DOHH2 (cell line): ENCODE measurements around the gene MLC1.

ENCODE experiments used
- H3F3A ChIP-seq: fragments of 200-600 bp; sonication (generic), shearing (Covaris generic); 2 replicates; pipeline ENCODE4 v1.6.0; 2016; ENCODE audit warnings: antibody characterized with exemption, mild to moderate bottlenecking; ENCODE audit not compliant: control insufficient read depth, insufficient read depth
- H3K27ac ChIP-seq: fragments of 200-600 bp; sonication (generic); 2 replicates; pipeline ENCODE4 v1.5.1; 2014; ENCODE audit warnings: low read depth, mild to moderate bottlenecking, low read length, moderate library complexity
- H3K27me3 ChIP-seq: fragments of 200-600 bp; sonication (generic); 2 replicates; pipeline ENCODE4 v1.6.1; 2014; ENCODE audit warnings: mild to moderate bottlenecking, low read length, mixed read lengths; ENCODE audit not compliant: control insufficient read depth
- H3K36me3 ChIP-seq: fragments of 200-600 bp; sonication (generic); 2 replicates; pipeline ENCODE4 v1.6.1; 2014; ENCODE audit warnings: mild to moderate bottlenecking, low read length, moderate library complexity, mixed read lengths; ENCODE audit not compliant: control insufficient read depth
- H3K4me1 ChIP-seq: fragments of 200-600 bp; sonication (generic); 2 replicates; pipeline ENCODE4 v1.6.1; 2014; ENCODE audit warnings: mild to moderate bottlenecking, low read length, mixed read lengths; ENCODE audit not compliant: control insufficient read depth
- H3K4me2 ChIP-seq: fragments of 200-600 bp; sonication (generic); 2 replicates; pipeline ENCODE4 v1.6.0; 2014; ENCODE audit warnings: mild to moderate bottlenecking, low read length, moderate library complexity
- H3K4me3 ChIP-seq: fragments of 200-600 bp; sonication (generic); 2 replicates; pipeline ENCODE4 v1.5.1; 2014; ENCODE audit warnings: mild to moderate bottlenecking, low read length, mixed read lengths
- H3K79me2 ChIP-seq: fragments of 200-600 bp; sonication (generic); 2 replicates; pipeline ENCODE4 v1.6.1; 2014; ENCODE audit warnings: mild to moderate bottlenecking, low read length, mixed read lengths; ENCODE audit not compliant: control insufficient read depth
- H3K9me2 ChIP-seq: fragments of 200-600 bp; sonication (generic); replicated peaks from 2 replicates; pipeline ENCODE4 v1.6.1; 2014; ENCODE audit warnings: mild to moderate bottlenecking, low read length, mixed read lengths; ENCODE audit not compliant: control insufficient read depth
- H3K9me3 ChIP-seq: fragments of 200-600 bp; sonication (generic); 2 replicates; pipeline ENCODE4 v1.6.1; 2014; ENCODE audit warnings: antibody characterized with exemption, low read length, mixed read lengths; ENCODE audit not compliant: control insufficient read depth, insufficient read depth
- H4K20me1 ChIP-seq: fragments of 200-600 bp; sonication (generic); 2 replicates; pipeline ENCODE4 v1.6.0; 2014; ENCODE audit warnings: low read depth, mild to moderate bottlenecking, antibody characterized with exemption, low read length, moderate library complexity; ENCODE audit not compliant: control insufficient read depth, insufficient read depth
- EZH2phosphoT487 ChIP-seq: fragments of 200-600 bp; sonication (generic); IDR thresholded peaks from 2 replicates; pipeline ENCODE4 v1.6.1; 2017; ENCODE audit warnings: borderline replicate concordance, mild to moderate bottlenecking, antibody characterized with exemption, low read length, moderate library complexity, mixed read lengths
- TF ChIP-seq, protein P1 (sequence below): fragments of 200-600 bp; sonication (generic); IDR thresholded peaks from one replicate; pipeline ENCODE4 v1.5.1; 2014; ENCODE audit warnings: antibody characterized with exemption, mild to moderate bottlenecking, low read depth, low read length; ENCODE audit not compliant: poor library complexity, severe bottlenecking

The MLC1 gene

GRCh38 chr22:50082961-50083461 lies 2.2 kb downstream of the MLC1 start:
- no peaks in the 10 kb centered on the region for H3K79me2 ChIP-seq
- peaks cover 5% of the 10 kb centered on the region for H3K27me3 ChIP-seq
- no peak overlapping the region for H3K4me3 ChIP-seq
- H3K27ac ChIP-seq = no peak overlapping the region
- no peaks in the 10 kb centered on the region for H3K4me1 ChIP-seq
- peaks cover 11% of the 10 kb centered on the region for H3K9me3 ChIP-seq
- no peak overlapping the region for H3K4me2 ChIP-seq
- H4K20me1 ChIP-seq = no peaks in the 10 kb centered on the region
- TF ChIP-seq EZH2phosphoT487 = no peak
- TF ChIP-seq, protein P1, sequence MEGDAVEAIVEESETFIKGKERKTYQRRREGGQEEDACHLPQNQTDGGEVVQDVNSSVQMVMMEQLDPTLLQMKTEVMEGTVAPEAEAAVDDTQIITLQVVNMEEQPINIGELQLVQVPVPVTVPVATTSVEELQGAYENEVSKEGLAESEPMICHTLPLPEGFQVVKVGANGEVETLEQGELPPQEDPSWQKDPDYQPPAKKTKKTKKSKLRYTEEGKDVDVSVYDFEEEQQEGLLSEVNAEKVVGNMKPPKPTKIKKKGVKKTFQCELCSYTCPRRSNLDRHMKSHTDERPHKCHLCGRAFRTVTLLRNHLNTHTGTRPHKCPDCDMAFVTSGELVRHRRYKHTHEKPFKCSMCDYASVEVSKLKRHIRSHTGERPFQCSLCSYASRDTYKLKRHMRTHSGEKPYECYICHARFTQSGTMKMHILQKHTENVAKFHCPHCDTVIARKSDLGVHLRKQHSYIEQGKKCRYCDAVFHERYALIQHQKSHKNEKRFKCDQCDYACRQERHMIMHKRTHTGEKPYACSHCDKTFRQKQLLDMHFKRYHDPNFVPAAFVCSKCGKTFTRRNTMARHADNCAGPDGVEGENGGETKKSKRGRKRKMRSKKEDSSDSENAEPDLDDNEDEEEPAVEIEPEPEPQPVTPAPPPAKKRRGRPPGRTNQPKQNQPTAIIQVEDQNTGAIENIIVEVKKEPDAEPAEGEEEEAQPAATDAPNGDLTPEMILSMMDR = no peak
- no peaks in the 10 kb centered on the region for H3F3A ChIP-seq
- H3K36me3 ChIP-seq = no peaks in the 10 kb centered on the region
- H3K9me2 ChIP-seq = no peaks in the 10 kb centered on the region

- no peak for TF ChIP-seq EZH2phosphoT487
- H3K27me3 ChIP-seq = peaks cover 5% of the 10 kb centered on the region
- H4K20me1 ChIP-seq = no peaks in the 10 kb centered on the region
- no peak overlapping the region for H3K4me3 ChIP-seq
- peaks cover 3% of the 10 kb centered on the region for H3K9me3 ChIP-seq
- H3K9me2 ChIP-seq = no peaks in the 10 kb centered on the region
- H3K79me2 ChIP-seq = no peaks in the 10 kb centered on the region
- no peak overlapping the region for H3K27ac ChIP-seq
- peaks cover 4% of the 10 kb centered on the region for H3K4me1 ChIP-seq
- H3K4me2 ChIP-seq = no peak overlapping the region
- H3K36me3 ChIP-seq = no peaks in the 10 kb centered on the region
- no peaks in the 10 kb centered on the region for H3F3A ChIP-seq
Measured at GRCh38 chr22:50082197-50082715, 3.0 kb downstream of the MLC1 start.

DNA sequence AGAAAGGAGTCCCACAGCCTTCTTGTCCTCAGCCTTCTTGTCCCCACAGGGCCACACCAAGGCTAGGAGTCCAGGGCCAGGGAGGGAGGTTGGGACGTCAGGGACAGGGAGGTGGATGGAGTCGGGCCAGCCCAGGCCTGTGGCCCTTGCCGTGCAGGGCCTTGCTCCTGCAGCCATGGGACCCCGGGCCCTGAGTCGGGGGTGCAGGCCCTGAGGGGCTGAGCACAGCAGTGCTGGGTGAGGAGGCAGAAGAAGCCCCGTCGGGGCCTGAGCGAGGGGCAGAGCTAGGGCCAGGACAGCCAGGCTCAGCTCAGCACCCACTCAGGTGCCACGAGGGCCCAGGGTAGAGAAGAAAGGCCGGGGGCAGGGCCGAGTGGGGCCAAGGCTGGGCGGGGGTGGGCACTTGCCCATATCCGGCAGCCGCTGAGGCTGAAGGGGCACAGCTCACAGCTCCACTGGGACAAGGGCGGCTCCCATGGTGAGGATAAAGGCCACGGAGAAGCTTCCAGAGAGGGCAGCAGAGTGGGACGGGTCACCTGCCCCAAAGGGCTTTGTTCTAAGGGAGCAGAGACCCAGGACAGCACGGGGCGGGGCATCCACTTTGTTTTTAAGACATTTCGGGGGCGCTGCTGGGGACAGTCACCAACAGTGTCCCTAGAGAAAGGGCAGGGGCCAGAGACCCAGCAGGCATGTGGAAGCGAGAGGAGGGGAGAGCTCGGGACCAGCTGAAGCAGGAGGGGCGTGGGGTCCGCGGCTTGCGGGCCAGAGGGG lies 3.6 kb downstream of the MLC1 start:
- H3K79me2 ChIP-seq = no peaks in the 10 kb centered on the region
- TF ChIP-seq EZH2phosphoT487 = no peak
- TF ChIP-seq, protein P1 = no peak
- H3K9me2 ChIP-seq = no peaks in the 10 kb centered on the region
- H3K4me2 ChIP-seq = no peak overlapping the region
- H3K9me3 ChIP-seq = no peaks in the 10 kb centered on the region; the same call in 1 of the 2 replicates
- H3K27ac ChIP-seq = no peak overlapping the region
- H4K20me1 ChIP-seq = no peaks in the 10 kb centered on the region
- peaks cover 11% of the 10 kb centered on the region for H3K4me1 ChIP-seq
- H3K36me3 ChIP-seq = no peaks in the 10 kb centered on the region
- no peaks in the 10 kb centered on the region for H3F3A ChIP-seq
- no peak overlapping the region for H3K4me3 ChIP-seq
- peaks cover 5% of the 10 kb centered on the region for H3K27me3 ChIP-seq

DNA sequence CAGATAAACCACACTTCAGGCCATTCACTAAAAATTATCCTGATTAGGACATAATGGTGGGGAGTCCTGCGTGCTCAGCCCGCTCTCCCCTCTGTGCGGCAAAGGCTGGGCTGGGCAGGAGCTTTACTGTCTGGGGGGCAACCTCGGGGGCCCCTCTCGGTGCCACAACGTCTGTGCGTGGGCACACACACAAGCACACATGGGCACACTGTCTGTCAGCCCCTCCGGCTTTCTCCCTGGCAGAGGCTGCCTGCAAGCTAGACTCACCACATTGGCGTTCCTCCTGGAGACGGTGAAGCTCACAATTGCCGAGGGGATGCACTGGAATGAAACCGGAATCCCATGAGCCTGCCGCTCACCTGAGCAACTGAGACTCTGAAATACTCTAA lies 5.2 kb downstream of the MLC1 start:
- Histone ChIP-seq H3K9me2 (no peaks in the 10 kb centered on the region), H3K27me3 (peaks cover 5% of the 10 kb centered on the region), H4K20me1 (no peaks in the 10 kb centered on the region), H3K4me2 (no peak overlapping the region), H3K27ac (no peak overlapping the region), H3F3A (no peaks in the 10 kb centered on the region), H3K79me2 (no peaks in the 10 kb centered on the region), H3K9me3 (no peaks in the 10 kb centered on the region), H3K4me3 (no peak overlapping the region), H3K4me1 (peaks cover 26% of the 10 kb centered on the region), H3K36me3 (no peaks in the 10 kb centered on the region)
- no peak for TF ChIP-seq EZH2phosphoT487
- TF ChIP-seq, protein P1 = no peak
